AG08396 (cell line): ENCODE data around the gene ANO6.
"Not testable (repeated sequence)": the region's sequence is repeated elsewhere in the genome, so short reads cannot be mapped to it uniquely, and the experiment has no call there.

Experiments used
- DNase-seq: peaks from one replicate; pipeline ENCODE4 v3.0.0; 2012; ENCODE audit warnings: low spot score, mixed read lengths

The ANO6 gene

GRCh38 chr12:45213107-45213506 is 2.8 kb upstream of the ANO6 start:
- no peak for DNase-seq

- no peak for DNase-seq
These were observed 1.8 kb upstream of the ANO6 start for GRCh38 chr12:45214071-45214470.

GRCh38 chr12:45214749-45215418 is 1.0 kb upstream of the ANO6 start:
- DNase-seq, result no peak

- DNase-seq, result peak; percentile 65
These were observed 511 bp downstream of the ANO6 start for GRCh38 chr12:45216230-45216982.

GRCh38 chr12:45216983-45217485 is 1.1 kb downstream of the ANO6 start:
- no peak for DNase-seq

GRCh38 chr12:45217846-45218245 is 2.0 kb downstream of the ANO6 start:
- no peak for DNase-seq

GRCh38 chr12:45219621-45220020 is 3.7 kb downstream of the ANO6 start:
- DNase-seq, result no peak

- no peak for DNase-seq
These were observed 4.6 kb downstream of the ANO6 start for GRCh38 chr12:45220363-45220931.

- DNase-seq, result no peak
These were observed 5.1 kb downstream of the ANO6 start for GRCh38 chr12:45220969-45221368.

GRCh38 chr12:45223868-45224267 is 8.0 kb downstream of the ANO6 start:
- no peak for DNase-seq

- DNase-seq, result no peak
These were observed 8.4 kb downstream of the ANO6 start for GRCh38 chr12:45224311-45224710.

GRCh38 chr12:45226021-45226420 is 10.1 kb downstream of the ANO6 start:
- DNase-seq, result no peak

- no peak for DNase-seq
These were observed 11.6 kb downstream of the ANO6 start for GRCh38 chr12:45227316-45228067.

GRCh38 chr12:45231515-45232145 is 15.7 kb downstream of the ANO6 start:
- DNase-seq, result no peak

- DNase-seq, result no peak
These were observed 16.4 kb downstream of the ANO6 start for GRCh38 chr12:45232146-45232755.

GRCh38 chr12:45232756-45233372 is 17.0 kb downstream of the ANO6 start:
- peak; percentile 85 for DNase-seq

- peak; percentile 83 for DNase-seq
These were observed 18.4 kb downstream of the ANO6 start for GRCh38 chr12:45234139-45234865.

- no peak for DNase-seq
These were observed 19.5 kb downstream of the ANO6 start for GRCh38 chr12:45235087-45236025.

GRCh38 chr12:45236383-45236782 is 20.5 kb downstream of the ANO6 start:
- DNase-seq, result not testable (repeated sequence)
